Activated T-helper 2 cell treated with anti-CD3 and anti-CD28 coated beads, Interferon-gamma antibody, Interleukin-2, Interleukin-4, amounts not matched to agents 10 μg/mL and 5 μg/mL and 100 μg/mL, durations not matched to agents 14 hours and 24 hours and 36 hours (primary cell): ENCODE data around the gene SRGAP2C. TPM values are rescaled to one million over a fixed set of nuclear protein-coding genes. Genes with fewer than 3 reads are reported as not detected.
A peak's percentile ranks its signal among the peaks of the same experiment; 100 is the strongest.
"Not testable (repeated sequence)": the region's sequence is repeated elsewhere in the genome, so short reads cannot be mapped to it uniquely, and the experiment has no call there.

Source experiments
- DNase-seq: peaks from one replicate; pipeline ENCODE4 v3.0.0; 2021; ENCODE audit warnings: low spot score
- H3K27ac Mint-ChIP-seq: one replicate; pipeline ENCODE4 v1.8.0; 2021; ENCODE audit warnings: mixed read lengths
- H3K27me3 Mint-ChIP-seq: one replicate; pipeline ENCODE4 v1.8.0; 2021; ENCODE audit warnings: low read depth, mixed read lengths
- H3K36me3 Mint-ChIP-seq: one replicate; pipeline ENCODE4 v1.8.0; 2021; ENCODE audit warnings: low read depth, mixed read lengths
- H3K4me1 Mint-ChIP-seq: one replicate; pipeline ENCODE4 v1.8.0; 2021; ENCODE audit warnings: low read depth, mixed read lengths
- H3K4me3 Mint-ChIP-seq: one replicate; pipeline ENCODE4 v1.8.0; 2021; ENCODE audit warnings: low read depth, mild to moderate bottlenecking, moderate library complexity, mixed read lengths
- H3K9me3 Mint-ChIP-seq: one replicate; pipeline ENCODE4 v1.8.0; 2021; ENCODE audit warnings: mixed read lengths
- intact Hi-C: fragments of 100-400 bp; cut with micrococcal nuclease; formaldehyde crosslinking; loops from one replicate; pipeline ENCODE4 v1.15.1; 2023
- total RNA-seq: library from RNA; stranded (reverse); gene quantifications from 2 replicates; pipeline ENCODE4 v1.2.3, GENCODE V29; 2022

The SRGAP2C gene
- total RNA-seq, 1 donor from 2014 or later: 51.6 TPM

DNA sequence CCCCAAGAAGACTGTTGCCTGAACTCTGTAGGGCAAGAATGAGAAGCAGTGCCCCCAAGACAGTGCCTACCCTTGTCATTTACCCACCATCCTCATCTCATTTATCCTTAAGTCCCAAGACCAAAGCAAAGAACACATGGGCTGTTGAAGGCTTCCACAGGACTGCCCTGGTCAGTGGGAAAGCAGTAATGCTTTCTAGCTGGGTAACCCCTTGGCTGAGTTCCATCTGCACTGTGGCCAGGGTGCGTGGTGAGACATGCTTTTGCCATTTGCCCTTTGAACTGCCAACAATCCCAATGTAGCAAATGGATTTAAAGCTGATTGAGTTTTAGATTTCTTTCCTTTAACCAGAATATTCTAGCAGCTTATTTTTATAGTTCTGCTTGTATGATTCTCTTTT, 163.3 kb downstream of the SRGAP2C start:
- H3K27me3 Mint-ChIP-seq, H3K36me3 Mint-ChIP-seq, DNase-seq, H3K4me3 Mint-ChIP-seq, H3K9me3 Mint-ChIP-seq, H3K4me1 Mint-ChIP-seq, intact Hi-C loops, H3K27ac Mint-ChIP-seq: not testable (repeated sequence)

DNA sequence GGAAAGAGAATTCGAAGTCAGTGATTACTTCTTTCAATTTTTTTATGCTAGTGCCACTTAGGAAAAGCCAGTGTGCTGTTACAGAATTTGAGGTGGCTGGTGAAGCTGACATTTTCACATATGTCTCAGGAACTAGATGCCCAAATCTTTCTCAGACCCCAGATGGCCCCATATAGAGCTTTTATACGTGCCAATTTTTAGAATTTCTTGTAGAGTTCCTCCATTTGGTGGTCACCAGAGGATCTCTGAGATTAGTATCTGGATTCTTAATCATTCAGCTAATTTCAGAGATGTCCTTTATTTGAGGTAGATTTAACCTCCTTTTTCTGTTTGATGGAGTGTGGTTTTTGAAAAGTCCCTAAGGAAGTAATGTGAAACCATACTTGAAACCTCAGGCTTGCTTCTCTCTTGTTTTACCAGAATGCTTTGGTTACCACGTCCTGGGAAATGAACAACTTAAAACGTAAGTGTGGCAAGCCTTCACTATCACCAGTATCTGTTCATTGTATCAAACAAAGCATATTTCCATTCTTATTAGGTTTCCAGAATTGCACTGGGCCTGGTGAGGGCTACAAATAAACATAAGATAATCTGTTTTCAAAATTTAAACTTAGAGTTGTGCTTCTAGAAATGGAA, 164.7 kb downstream of the SRGAP2C start:
- intact Hi-C loops, H3K4me3 Mint-ChIP-seq, H3K27me3 Mint-ChIP-seq, H3K36me3 Mint-ChIP-seq, H3K4me1 Mint-ChIP-seq, H3K27ac Mint-ChIP-seq, DNase-seq, H3K9me3 Mint-ChIP-seq: not testable (repeated sequence)

DNA sequence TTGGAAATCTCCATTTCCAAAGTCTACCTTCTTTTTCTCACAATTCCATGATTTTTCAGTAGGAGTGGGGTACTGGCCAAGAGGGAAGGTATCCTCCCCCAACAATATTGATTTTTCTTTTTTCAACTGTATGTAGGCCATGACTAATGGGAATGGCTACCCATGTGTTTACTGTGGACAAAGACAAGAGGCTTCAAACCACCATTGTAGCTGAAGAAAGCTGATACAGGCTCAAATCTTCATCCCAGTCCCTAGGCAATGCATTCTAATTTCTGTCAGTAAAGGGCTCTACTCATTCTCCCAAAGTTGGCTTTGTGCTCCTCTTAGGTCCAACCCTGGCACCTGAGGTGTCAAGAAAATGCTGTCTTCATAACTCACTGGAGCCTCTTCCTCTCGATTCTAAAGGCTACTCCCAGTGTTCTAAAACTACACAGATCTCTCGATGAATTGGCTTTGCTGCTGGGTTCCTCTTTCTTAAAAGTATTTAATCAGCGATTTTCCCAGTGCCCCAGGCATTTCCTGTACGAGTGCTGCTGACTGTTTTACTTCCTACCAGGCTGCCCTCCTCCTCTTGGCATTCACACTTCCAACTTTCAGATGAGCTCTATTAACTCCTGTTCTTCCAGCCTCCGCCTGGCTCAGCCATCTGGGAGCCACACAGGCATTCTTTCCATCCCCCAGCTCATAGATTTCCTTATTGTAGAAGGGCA, 171.1 kb downstream of the SRGAP2C start:
- intact Hi-C loops, H3K27ac Mint-ChIP-seq: not testable (repeated sequence)

DNA sequence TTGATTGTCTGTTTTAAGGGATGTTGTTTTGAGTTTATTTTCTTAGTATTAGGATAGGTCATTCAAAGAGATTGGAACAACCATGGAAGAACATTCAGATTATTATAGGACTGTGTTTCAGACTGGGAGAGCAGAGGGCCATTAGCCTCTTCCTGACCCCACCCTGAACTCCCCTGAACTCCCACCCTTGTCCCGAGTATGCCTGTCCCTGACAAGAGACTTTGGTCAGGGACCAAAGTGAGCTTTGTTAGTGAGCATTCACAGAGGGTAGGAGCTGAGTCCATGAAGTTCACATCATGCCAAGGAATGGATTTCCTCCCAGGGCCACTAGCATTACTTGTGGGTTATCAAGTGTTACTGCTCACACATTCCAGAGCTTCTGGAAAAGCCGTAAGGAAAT, 172.0 kb downstream of the SRGAP2C start:
- H3K4me3 Mint-ChIP-seq, H3K27ac Mint-ChIP-seq, H3K27me3 Mint-ChIP-seq, H3K9me3 Mint-ChIP-seq, DNase-seq, H3K4me1 Mint-ChIP-seq, intact Hi-C loops, H3K36me3 Mint-ChIP-seq: not testable (repeated sequence)

More for the DNA sequence above, 171.1 kb downstream of the SRGAP2C start:
- not testable (repeated sequence) for H3K4me1 Mint-ChIP-seq, H3K9me3 Mint-ChIP-seq, H3K27me3 Mint-ChIP-seq, H3K4me3 Mint-ChIP-seq, H3K36me3 Mint-ChIP-seq, DNase-seq

DNA sequence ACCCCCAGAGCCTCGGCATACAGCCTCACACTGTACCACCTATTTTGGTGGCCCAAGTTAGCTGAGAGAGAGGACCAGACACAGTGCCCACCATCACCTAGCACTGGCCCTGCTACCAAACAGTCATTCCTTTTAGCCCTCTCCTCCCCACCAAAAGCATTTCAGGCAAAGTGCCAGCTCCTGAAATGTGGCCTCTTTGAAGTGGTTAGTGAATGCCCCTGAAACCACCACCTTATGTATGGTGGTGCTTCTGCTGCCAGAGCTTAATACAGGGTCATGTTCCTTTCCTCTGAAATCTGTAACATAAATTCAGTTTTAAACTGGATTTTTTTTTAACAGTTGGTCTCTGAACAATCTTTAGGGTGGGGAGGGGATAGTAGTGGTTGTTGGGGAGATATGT, 175.8 kb downstream of the SRGAP2C start:
- H3K9me3 Mint-ChIP-seq, H3K36me3 Mint-ChIP-seq, intact Hi-C loops, DNase-seq, H3K4me3 Mint-ChIP-seq, H3K4me1 Mint-ChIP-seq, H3K27ac Mint-ChIP-seq, H3K27me3 Mint-ChIP-seq: not testable (repeated sequence)

DNA sequence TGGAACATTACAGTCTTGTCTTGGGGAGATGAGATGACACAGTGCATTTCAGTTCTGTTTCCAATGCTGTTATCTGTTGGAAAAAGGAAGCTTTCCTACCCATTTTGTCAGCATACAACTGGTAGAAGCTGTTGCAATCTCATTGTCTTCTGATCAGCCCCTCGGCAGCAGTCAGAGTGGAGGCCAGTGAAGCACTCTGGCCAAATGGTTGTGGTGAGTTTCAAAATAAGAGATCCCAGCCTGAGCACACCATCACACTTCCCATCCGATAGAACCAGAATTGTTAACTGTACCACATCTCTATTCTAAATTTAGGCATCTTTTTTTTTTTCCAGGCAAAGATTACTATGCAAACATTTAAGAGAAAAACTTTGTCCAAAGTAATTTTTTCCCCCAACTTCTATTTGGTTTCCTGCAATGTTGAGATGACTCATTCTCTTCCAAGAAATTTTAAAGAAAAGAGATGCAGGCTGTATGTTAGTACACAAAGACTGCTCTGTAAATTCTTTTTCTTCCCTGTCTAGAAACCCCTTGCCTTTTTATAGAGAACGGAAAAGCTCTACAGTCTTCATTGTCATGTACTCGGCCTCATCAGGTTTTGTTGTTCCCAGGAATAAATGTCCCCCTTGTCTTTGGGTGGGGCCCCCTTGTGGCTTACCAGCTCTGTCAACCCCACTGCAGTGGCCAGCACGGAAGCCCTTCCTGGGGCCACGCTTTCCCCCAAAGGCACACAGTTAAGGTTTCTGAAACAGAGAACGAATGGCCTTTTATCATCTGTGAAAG, 176.9 kb downstream of the SRGAP2C start:
- H3K4me3 Mint-ChIP-seq, H3K9me3 Mint-ChIP-seq, intact Hi-C loops, H3K4me1 Mint-ChIP-seq, H3K27me3 Mint-ChIP-seq, DNase-seq, H3K36me3 Mint-ChIP-seq: not testable (repeated sequence)
- H3K27ac Mint-ChIP-seq: peak overlapping the region; percentile 79

DNA sequence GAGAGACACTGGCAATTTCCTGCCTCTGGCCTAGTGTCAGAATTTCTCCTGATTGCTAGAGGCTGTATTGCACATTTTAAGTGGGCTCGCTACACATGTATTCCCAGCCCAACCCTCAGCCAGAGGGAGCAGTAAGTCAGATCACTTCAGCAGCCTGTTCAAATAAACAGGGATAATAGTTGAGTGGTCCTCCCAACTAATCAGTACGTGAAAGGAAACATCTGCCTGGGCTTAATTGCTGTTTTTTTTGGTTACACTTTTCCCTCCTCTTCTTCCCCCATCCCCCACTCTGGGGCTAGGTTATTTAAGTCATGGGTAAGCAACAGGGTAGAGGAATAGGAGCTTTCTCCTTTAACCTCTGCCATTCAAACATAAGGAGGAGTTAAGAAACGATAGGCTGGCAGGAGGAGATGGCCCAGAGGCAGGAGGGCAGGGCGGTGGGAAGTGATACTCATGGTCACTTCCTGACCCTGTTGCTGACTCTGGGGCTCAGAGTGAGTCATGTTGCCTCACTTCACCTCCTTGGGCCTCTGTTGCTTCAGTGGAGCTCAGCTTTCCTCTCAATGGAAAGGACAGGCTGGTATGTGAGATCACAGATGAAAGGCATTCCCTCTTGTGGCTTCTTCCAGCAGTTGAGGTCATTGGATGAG, 177.6 kb downstream of the SRGAP2C start:
- peak overlapping the region; percentile 79 for H3K27ac Mint-ChIP-seq
- H3K9me3 Mint-ChIP-seq, H3K4me1 Mint-ChIP-seq, intact Hi-C loops, H3K36me3 Mint-ChIP-seq, DNase-seq, H3K27me3 Mint-ChIP-seq: not testable (repeated sequence)
- H3K4me3 Mint-ChIP-seq: peak overlapping the region; percentile 21

DNA sequence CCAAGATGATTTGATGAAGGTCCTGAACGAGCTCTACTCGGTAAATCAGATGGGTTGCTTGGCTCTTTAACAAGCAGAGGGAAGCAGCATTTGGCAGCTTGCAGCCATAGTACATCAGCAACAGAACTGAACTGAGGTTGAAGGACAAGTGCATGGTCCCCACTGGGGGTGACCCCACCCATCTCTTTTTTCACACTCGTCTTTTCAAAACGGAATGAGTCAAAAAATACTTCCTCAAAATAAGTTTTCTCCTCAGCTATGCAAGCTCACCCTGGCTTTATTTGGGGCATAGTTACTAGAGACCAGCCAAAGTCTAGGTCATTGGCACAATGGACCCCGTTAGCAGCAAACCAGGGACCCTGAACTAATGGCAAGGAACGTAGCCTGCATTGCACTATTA, 180.5 kb downstream of the SRGAP2C start:
- DNase-seq, H3K4me3 Mint-ChIP-seq, H3K4me1 Mint-ChIP-seq, H3K36me3 Mint-ChIP-seq, intact Hi-C loops, H3K27me3 Mint-ChIP-seq, H3K9me3 Mint-ChIP-seq, H3K27ac Mint-ChIP-seq: not testable (repeated sequence)

DNA sequence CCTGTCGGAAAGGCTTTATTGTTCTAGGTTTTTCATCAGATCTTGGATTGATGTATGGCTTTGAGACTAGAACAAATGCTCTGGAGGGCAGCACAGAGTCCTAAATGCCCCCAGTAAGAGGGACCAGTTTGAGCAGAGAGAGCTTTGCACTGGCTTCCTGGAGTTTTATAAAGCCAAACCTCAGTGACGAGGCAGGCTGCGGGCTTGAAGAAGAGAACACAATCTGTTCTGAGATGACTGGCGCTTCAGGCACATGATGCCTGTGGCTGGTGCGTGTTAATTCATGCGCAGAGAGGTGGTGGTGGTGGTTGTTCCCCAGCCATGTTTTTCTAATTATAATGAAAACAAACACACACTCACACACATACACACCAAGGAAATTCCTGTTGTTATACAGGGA, 180.9 kb downstream of the SRGAP2C start:
- intact Hi-C loops, H3K27ac Mint-ChIP-seq, H3K36me3 Mint-ChIP-seq, H3K4me3 Mint-ChIP-seq, DNase-seq, H3K4me1 Mint-ChIP-seq, H3K9me3 Mint-ChIP-seq, H3K27me3 Mint-ChIP-seq: not testable (repeated sequence)

DNA sequence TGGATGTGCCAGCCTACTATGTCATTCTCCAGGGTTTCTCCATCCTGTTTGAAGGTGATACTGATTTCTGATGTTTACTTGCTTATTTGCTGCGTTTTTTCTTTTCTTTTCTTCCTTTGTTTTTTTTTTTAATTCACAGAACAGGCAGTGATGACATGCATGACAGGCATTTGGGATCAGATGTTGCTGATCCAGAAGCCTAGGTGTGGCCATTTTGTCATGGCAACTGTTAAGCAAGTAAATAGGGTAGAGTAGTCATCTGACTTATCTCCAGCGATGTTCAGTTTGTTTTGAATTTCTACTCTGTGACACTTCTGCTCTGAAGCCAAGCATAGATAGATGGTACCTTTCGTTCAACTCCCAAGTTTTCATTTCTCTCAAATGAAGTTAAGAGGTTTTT, 181.4 kb downstream of the SRGAP2C start:
- H3K36me3 Mint-ChIP-seq, H3K27me3 Mint-ChIP-seq, H3K4me1 Mint-ChIP-seq, DNase-seq, H3K27ac Mint-ChIP-seq, intact Hi-C loops, H3K4me3 Mint-ChIP-seq, H3K9me3 Mint-ChIP-seq: not testable (repeated sequence)

DNA sequence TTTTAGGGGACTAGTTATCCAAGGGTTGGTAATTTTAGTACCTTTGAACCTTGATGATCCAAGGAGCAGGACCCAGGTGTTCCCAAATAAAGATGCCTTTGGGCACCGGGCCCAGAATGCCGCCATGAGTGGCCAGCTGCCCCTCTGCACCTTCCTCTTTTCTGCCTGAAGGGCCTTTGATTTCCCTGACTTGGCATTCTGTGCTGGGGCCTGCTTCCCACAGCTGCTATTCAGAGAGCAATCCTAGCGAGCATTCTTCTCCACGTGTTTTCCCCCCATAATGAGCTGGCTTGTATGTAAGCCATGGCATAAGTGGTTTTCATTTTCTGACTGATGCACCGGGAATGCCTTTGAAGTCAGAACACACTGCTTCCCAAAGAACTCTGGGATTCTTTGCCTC, 184.1 kb downstream of the SRGAP2C start:
- H3K4me3 Mint-ChIP-seq, H3K4me1 Mint-ChIP-seq, DNase-seq, H3K9me3 Mint-ChIP-seq, H3K27me3 Mint-ChIP-seq, intact Hi-C loops, H3K27ac Mint-ChIP-seq, H3K36me3 Mint-ChIP-seq: not testable (repeated sequence)

DNA sequence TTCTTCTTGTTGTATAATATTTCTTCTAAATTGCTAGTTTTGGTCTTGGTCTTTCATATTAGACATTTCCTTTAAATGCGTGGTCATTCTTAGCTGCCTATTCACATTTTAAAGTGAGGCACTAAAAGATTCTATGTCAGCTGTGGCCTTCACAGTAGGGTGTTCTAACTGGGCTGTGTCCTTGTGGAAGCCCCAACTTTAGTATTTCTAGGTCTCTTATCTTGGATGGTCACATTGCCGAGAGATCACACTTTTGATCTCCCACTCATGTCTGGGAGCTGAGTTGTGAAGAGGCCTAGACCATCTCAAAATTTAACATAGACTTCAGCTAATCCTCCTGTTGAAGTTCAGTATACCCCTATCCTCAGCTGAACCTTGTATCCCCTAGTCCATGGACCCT, 185.2 kb downstream of the SRGAP2C start:
- H3K36me3 Mint-ChIP-seq, H3K4me1 Mint-ChIP-seq, intact Hi-C loops, H3K4me3 Mint-ChIP-seq, H3K9me3 Mint-ChIP-seq, DNase-seq, H3K27ac Mint-ChIP-seq, H3K27me3 Mint-ChIP-seq: not testable (repeated sequence)

DNA sequence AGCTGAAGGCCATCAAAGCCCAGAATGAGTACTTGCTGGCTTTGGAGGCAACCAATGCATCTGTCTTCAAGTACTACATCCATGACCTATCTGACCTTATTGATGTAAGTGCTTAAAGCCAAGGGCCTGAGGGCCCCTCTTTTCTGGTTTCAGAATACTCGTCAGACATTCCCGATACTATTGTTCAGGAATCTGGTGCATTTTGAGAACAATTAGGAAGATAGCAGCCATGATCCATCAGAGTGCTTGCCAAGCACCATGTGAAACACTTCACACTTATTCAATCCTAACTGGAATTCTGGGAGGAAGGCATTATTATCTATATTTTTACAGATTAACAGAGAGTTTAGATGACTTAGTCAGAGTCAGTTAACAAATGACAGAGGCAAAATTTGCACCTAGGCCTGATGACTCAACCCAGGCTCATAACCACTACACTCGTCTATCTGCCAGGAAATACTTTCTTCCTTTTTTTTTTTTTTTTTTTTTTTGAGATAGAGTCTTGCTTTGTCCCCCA, 190.1 kb downstream of the SRGAP2C start:
- H3K4me1 Mint-ChIP-seq, H3K4me3 Mint-ChIP-seq, DNase-seq, intact Hi-C loops, H3K9me3 Mint-ChIP-seq, H3K27me3 Mint-ChIP-seq: not testable (repeated sequence)
- Mint-ChIP-seq H3K36me3 (peaks cover 10% of the 10 kb centered on the region), H3K27ac (peak overlapping the region; percentile 70)
